ENCODE data around the gene IL31RA. TPM values are rescaled to one million over a fixed set of nuclear protein-coding genes. Genes with fewer than 3 reads are reported as not detected.

Gene IL31RA
- polyA plus RNA-seq, 2 donors = 0.01 TPM; not detected in 1

- H3K27me3 ChIP-seq (ENCODE audit: control insufficient read depth in 1 of 2, insufficient read depth in 2 of 2, low read length in 2 of 2) = no peaks in the 10 kb centered on the region
- no peaks in the 10 kb centered on the region for H3K36me3 ChIP-seq (ENCODE audit: control insufficient read depth in 2 of 2, insufficient read depth in 2 of 2, low read length in 1 of 2)
- H3K27ac ChIP-seq (ENCODE audit: low read depth in 2 of 2, low read length in 1 of 2) = no peak overlapping the region
- no peak overlapping the region for H3K4me3 ChIP-seq (ENCODE audit: low read depth in 1 of 2, low read length in 2 of 2)
- H3K4me1 ChIP-seq (ENCODE audit: control insufficient read depth in 2 of 2, insufficient read depth in 2 of 2, low read length in 1 of 2) = no peaks in the 10 kb centered on the region
- H3K9me3 ChIP-seq (ENCODE audit: control insufficient read depth in 2 of 2, insufficient read depth in 1 of 2, low read depth in 1 of 2, low read length in 1 of 2) = no peaks in the 10 kb centered on the region
- 10 to 17% methylated on average over 1 of the region's 1 CpG for WGBS, 2 donors
Measured at GRCh38 chr5:55868846-55869245, 17.7 kb downstream of the IL31RA start.

- no peaks in the 10 kb centered on the region for H3K9me3 ChIP-seq (ENCODE audit: control insufficient read depth in 2 of 2, insufficient read depth in 1 of 2, low read depth in 1 of 2, low read length in 1 of 2)
- no peaks in the 10 kb centered on the region for H3K27me3 ChIP-seq (ENCODE audit: control insufficient read depth in 1 of 2, insufficient read depth in 2 of 2, low read length in 2 of 2)
- WGBS, 2 donors = 87% methylated on average over 4 of the region's 4 CpGs
Measured at GRCh38 chr5:55869847-55870246, 18.7 kb downstream of the IL31RA start.

GRCh38 chr5:55873234-55873633, 22.1 kb downstream of the IL31RA start:
- no peak overlapping the region for H3K27ac ChIP-seq (ENCODE audit: low read depth in 2 of 2, low read length in 1 of 2)
- no peak overlapping the region for H3K4me3 ChIP-seq (ENCODE audit: low read depth in 1 of 2, low read length in 2 of 2)
- no peaks in the 10 kb centered on the region for H3K36me3 ChIP-seq (ENCODE audit: control insufficient read depth in 2 of 2, insufficient read depth in 2 of 2, low read length in 1 of 2)
- no peaks in the 10 kb centered on the region for H3K27me3 ChIP-seq (ENCODE audit: control insufficient read depth in 1 of 2, insufficient read depth in 2 of 2, low read length in 2 of 2)
- no peaks in the 10 kb centered on the region for H3K9me3 ChIP-seq (ENCODE audit: control insufficient read depth in 2 of 2, insufficient read depth in 1 of 2, low read depth in 1 of 2, low read length in 1 of 2)
- no peaks in the 10 kb centered on the region for H3K4me1 ChIP-seq (ENCODE audit: control insufficient read depth in 2 of 2, insufficient read depth in 2 of 2, low read length in 1 of 2)

More at GRCh38 chr5:55869847-55870246, 18.7 kb downstream of the IL31RA start:
- Histone ChIP-seq H3K4me3 (ENCODE audit: low read depth in 1 of 2, low read length in 2 of 2) (no peak overlapping the region), H3K4me1 (ENCODE audit: control insufficient read depth in 2 of 2, insufficient read depth in 2 of 2, low read length in 1 of 2) (no peaks in the 10 kb centered on the region), H3K27ac (ENCODE audit: low read depth in 2 of 2, low read length in 1 of 2) (no peak overlapping the region), H3K36me3 (ENCODE audit: control insufficient read depth in 2 of 2, insufficient read depth in 2 of 2, low read length in 1 of 2) (no peaks in the 10 kb centered on the region)

- Histone ChIP-seq H3K4me3 (ENCODE audit: low read depth in 1 of 2, low read length in 2 of 2) (no peak overlapping the region), H3K27ac (ENCODE audit: low read depth in 2 of 2, low read length in 1 of 2) (no peak overlapping the region), H3K4me1 (ENCODE audit: control insufficient read depth in 2 of 2, insufficient read depth in 2 of 2, low read length in 1 of 2) (no peaks in the 10 kb centered on the region), H3K27me3 (ENCODE audit: control insufficient read depth in 1 of 2, insufficient read depth in 2 of 2, low read length in 2 of 2) (no peaks in the 10 kb centered on the region), H3K9me3 (ENCODE audit: control insufficient read depth in 2 of 2, insufficient read depth in 1 of 2, low read depth in 1 of 2, low read length in 1 of 2) (no peaks in the 10 kb centered on the region), H3K36me3 (ENCODE audit: control insufficient read depth in 2 of 2, insufficient read depth in 2 of 2, low read length in 1 of 2) (no peaks in the 10 kb centered on the region)
Measured at GRCh38 chr5:55877655-55878054, 26.5 kb downstream of the IL31RA start.

- H3K27ac ChIP-seq (ENCODE audit: low read depth in 2 of 2, low read length in 1 of 2) = no peak overlapping the region
- H3K4me3 ChIP-seq (ENCODE audit: low read depth in 1 of 2, low read length in 2 of 2) = no peak overlapping the region
- H3K4me1 ChIP-seq (ENCODE audit: control insufficient read depth in 2 of 2, insufficient read depth in 2 of 2, low read length in 1 of 2) = no peaks in the 10 kb centered on the region
- no peaks in the 10 kb centered on the region for H3K9me3 ChIP-seq (ENCODE audit: control insufficient read depth in 2 of 2, insufficient read depth in 1 of 2, low read depth in 1 of 2, low read length in 1 of 2)
- H3K36me3 ChIP-seq (ENCODE audit: control insufficient read depth in 2 of 2, insufficient read depth in 2 of 2, low read length in 1 of 2) = no peaks in the 10 kb centered on the region
- H3K27me3 ChIP-seq (ENCODE audit: control insufficient read depth in 1 of 2, insufficient read depth in 2 of 2, low read length in 2 of 2) = no peaks in the 10 kb centered on the region
Measured at GRCh38 chr5:55880453-55880852, 29.3 kb downstream of the IL31RA start.

GRCh38 chr5:55885359-55885758, 34.2 kb downstream of the IL31RA start:
- Histone ChIP-seq H3K27ac (ENCODE audit: low read depth in 2 of 2, low read length in 1 of 2) (no peak overlapping the region), H3K4me1 (ENCODE audit: control insufficient read depth in 2 of 2, insufficient read depth in 2 of 2, low read length in 1 of 2) (no peaks in the 10 kb centered on the region), H3K27me3 (ENCODE audit: control insufficient read depth in 1 of 2, insufficient read depth in 2 of 2, low read length in 2 of 2) (no peaks in the 10 kb centered on the region), H3K9me3 (ENCODE audit: control insufficient read depth in 2 of 2, insufficient read depth in 1 of 2, low read depth in 1 of 2, low read length in 1 of 2) (no peaks in the 10 kb centered on the region), H3K4me3 (ENCODE audit: low read depth in 1 of 2, low read length in 2 of 2) (no peak overlapping the region), H3K36me3 (ENCODE audit: control insufficient read depth in 2 of 2, insufficient read depth in 2 of 2, low read length in 1 of 2) (no peaks in the 10 kb centered on the region)
- WGBS, 2 donors = 62 to 78% methylated on average over 9 of the region's 9 CpGs

- no peaks in the 10 kb centered on the region for H3K27me3 ChIP-seq (ENCODE audit: control insufficient read depth in 1 of 2, insufficient read depth in 2 of 2, low read length in 2 of 2)
- H3K27ac ChIP-seq (ENCODE audit: low read depth in 2 of 2, low read length in 1 of 2) = no peak overlapping the region
- no peaks in the 10 kb centered on the region for H3K4me1 ChIP-seq (ENCODE audit: control insufficient read depth in 2 of 2, insufficient read depth in 2 of 2, low read length in 1 of 2)
- H3K4me3 ChIP-seq (ENCODE audit: low read depth in 1 of 2, low read length in 2 of 2) = no peak overlapping the region
- no peaks in the 10 kb centered on the region for H3K9me3 ChIP-seq (ENCODE audit: control insufficient read depth in 2 of 2, insufficient read depth in 1 of 2, low read depth in 1 of 2, low read length in 1 of 2)
- no peaks in the 10 kb centered on the region for H3K36me3 ChIP-seq (ENCODE audit: control insufficient read depth in 2 of 2, insufficient read depth in 2 of 2, low read length in 1 of 2)
- 57 to 69% methylated on average over 5 of the region's 5 CpGs for WGBS, 2 donors
Measured at GRCh38 chr5:55888205-55888604, 37.0 kb downstream of the IL31RA start.

GRCh38 chr5:55892479-55892878, 41.3 kb downstream of the IL31RA start:
- Histone ChIP-seq H3K27ac (ENCODE audit: low read depth in 2 of 2, low read length in 1 of 2) (no peak overlapping the region), H3K36me3 (ENCODE audit: control insufficient read depth in 2 of 2, insufficient read depth in 2 of 2, low read length in 1 of 2) (no peaks in the 10 kb centered on the region), H3K9me3 (ENCODE audit: control insufficient read depth in 2 of 2, insufficient read depth in 1 of 2, low read depth in 1 of 2, low read length in 1 of 2) (no peaks in the 10 kb centered on the region), H3K4me1 (ENCODE audit: control insufficient read depth in 2 of 2, insufficient read depth in 2 of 2, low read length in 1 of 2) (peaks cover 0 to 4% of the 10 kb centered on the region in 2 donors), H3K27me3 (ENCODE audit: control insufficient read depth in 1 of 2, insufficient read depth in 2 of 2, low read length in 2 of 2) (no peaks in the 10 kb centered on the region), H3K4me3 (ENCODE audit: low read depth in 1 of 2, low read length in 2 of 2) (no peak overlapping the region)
- WGBS, 2 donors = 40 to 56% methylated on average over 2 of the region's 2 CpGs

- H3K4me1 ChIP-seq (ENCODE audit: control insufficient read depth in 2 of 2, insufficient read depth in 2 of 2, low read length in 1 of 2) = peaks cover 0 to 4% of the 10 kb centered on the region in 2 donors
- H3K4me3 ChIP-seq (ENCODE audit: low read depth in 1 of 2, low read length in 2 of 2) = no peak overlapping the region
- no peaks in the 10 kb centered on the region for H3K27me3 ChIP-seq (ENCODE audit: control insufficient read depth in 1 of 2, insufficient read depth in 2 of 2, low read length in 2 of 2)
- H3K27ac ChIP-seq (ENCODE audit: low read depth in 2 of 2, low read length in 1 of 2) = no peak overlapping the region
- WGBS, 2 donors = 59 to 64% methylated on average over 3 of the region's 3 CpGs
- H3K9me3 ChIP-seq (ENCODE audit: control insufficient read depth in 2 of 2, insufficient read depth in 1 of 2, low read depth in 1 of 2, low read length in 1 of 2) = no peaks in the 10 kb centered on the region
- no peaks in the 10 kb centered on the region for H3K36me3 ChIP-seq (ENCODE audit: control insufficient read depth in 2 of 2, insufficient read depth in 2 of 2, low read length in 1 of 2)
Measured at GRCh38 chr5:55894135-55894534, 43.0 kb downstream of the IL31RA start.

- Histone ChIP-seq H3K27me3 (ENCODE audit: control insufficient read depth in 1 of 2, insufficient read depth in 2 of 2, low read length in 2 of 2) (no peaks in the 10 kb centered on the region), H3K27ac (ENCODE audit: low read depth in 2 of 2, low read length in 1 of 2) (no peak overlapping the region), H3K4me1 (ENCODE audit: control insufficient read depth in 2 of 2, insufficient read depth in 2 of 2, low read length in 1 of 2) (peaks cover 0 to 4% of the 10 kb centered on the region in 2 donors), H3K9me3 (ENCODE audit: control insufficient read depth in 2 of 2, insufficient read depth in 1 of 2, low read depth in 1 of 2, low read length in 1 of 2) (no peaks in the 10 kb centered on the region), H3K4me3 (ENCODE audit: low read depth in 1 of 2, low read length in 2 of 2) (no peak overlapping the region), H3K36me3 (ENCODE audit: control insufficient read depth in 2 of 2, insufficient read depth in 2 of 2, low read length in 1 of 2) (no peaks in the 10 kb centered on the region)
- 92 to 94% methylated on average over 3 of the region's 3 CpGs for WGBS, 2 donors
Measured at GRCh38 chr5:55895346-55895745, 44.2 kb downstream of the IL31RA start.
